ENCODE results near the gene YY1. TPM values are rescaled to one million over a fixed set of nuclear protein-coding genes. Genes with fewer than 3 reads are reported as not detected.

YY1 gene
- total RNA-seq, 1 donor from 2014 or later = 42.4 TPM

GRCh38 chr14:100243020-100243419 lies 4.1 kb downstream of the YY1 start:
- Histone ChIP-seq H3K27ac (no peak overlapping the region), H3K4me1 (peaks cover 12 to 42% of the 10 kb centered on the region in 2 donors), H3K27me3 (no peaks in the 10 kb centered on the region), H3K36me3 (no peaks in the 10 kb centered on the region), H3K4me3 (no peak overlapping the region), H3K9me3 (no peaks in the 10 kb centered on the region)
- intact Hi-C loops (cut with DNase I) = no loop called here
- TF ChIP-seq, protein P1, sequence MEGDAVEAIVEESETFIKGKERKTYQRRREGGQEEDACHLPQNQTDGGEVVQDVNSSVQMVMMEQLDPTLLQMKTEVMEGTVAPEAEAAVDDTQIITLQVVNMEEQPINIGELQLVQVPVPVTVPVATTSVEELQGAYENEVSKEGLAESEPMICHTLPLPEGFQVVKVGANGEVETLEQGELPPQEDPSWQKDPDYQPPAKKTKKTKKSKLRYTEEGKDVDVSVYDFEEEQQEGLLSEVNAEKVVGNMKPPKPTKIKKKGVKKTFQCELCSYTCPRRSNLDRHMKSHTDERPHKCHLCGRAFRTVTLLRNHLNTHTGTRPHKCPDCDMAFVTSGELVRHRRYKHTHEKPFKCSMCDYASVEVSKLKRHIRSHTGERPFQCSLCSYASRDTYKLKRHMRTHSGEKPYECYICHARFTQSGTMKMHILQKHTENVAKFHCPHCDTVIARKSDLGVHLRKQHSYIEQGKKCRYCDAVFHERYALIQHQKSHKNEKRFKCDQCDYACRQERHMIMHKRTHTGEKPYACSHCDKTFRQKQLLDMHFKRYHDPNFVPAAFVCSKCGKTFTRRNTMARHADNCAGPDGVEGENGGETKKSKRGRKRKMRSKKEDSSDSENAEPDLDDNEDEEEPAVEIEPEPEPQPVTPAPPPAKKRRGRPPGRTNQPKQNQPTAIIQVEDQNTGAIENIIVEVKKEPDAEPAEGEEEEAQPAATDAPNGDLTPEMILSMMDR (IDR thresholded peaks at IDR 0.05) = no peak
- no peak for DNase-seq (ENCODE audit: low spot score in 2 of 2)

- Histone ChIP-seq H3K4me3 (no peak overlapping the region), H3K4me1 (peaks cover 3 to 49% of the 10 kb centered on the region in 2 donors), H3K36me3 (no peaks in the 10 kb centered on the region), H3K27me3 (no peaks in the 10 kb centered on the region), H3K27ac (peak overlapping the region in 1 of 2 donors; percentile 33), H3K9me3 (no peaks in the 10 kb centered on the region)
- TF ChIP-seq, protein P1 (IDR thresholded peaks at IDR 0.05) = peak in 2 of 3 experiments; percentile 30 to 57
- no peak for DNase-seq (ENCODE audit: low spot score in 2 of 2)
- intact Hi-C loops (cut with DNase I) = no loop called here
Measured at GRCh38 chr14:100246809-100247428, 8.0 kb downstream of the YY1 start.

DNA sequence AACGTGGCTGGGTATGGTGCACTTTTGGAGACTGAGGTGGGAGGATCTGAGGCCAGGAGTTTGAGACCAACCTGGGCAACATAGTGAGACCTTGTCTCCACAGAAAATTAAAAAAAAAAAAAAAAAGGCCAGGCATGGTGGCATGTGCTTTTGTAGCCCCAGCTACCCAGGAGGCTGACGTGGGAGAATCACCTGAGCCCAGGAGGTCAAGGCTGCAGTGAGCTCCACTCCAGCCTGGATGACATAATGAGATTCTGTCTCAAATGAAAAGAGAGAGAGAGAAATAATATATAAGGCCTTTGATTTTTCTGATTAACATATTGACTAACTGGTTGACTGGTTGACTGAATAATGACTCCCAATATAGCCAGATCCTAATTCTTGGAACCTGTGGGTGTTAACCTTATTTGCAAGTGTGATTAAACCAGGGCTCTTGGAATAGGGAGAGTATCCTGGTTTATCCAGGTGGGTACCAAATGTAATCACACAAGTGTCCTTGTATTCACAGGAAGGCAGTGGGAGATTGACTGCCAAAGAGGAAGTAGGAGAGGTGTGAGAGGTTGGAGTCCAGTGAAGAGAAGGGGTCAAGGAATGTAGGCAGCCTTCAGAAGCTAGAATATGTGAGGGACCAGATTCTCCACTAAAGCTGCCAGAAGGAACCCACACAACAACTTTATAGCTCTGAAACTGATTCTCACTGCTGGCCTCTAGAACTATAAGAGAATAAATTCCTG lies 12.0 kb downstream of the YY1 start:
- no peak overlapping the region for H3K27ac ChIP-seq
- intact Hi-C loops (cut with DNase I) = no loop called here
- H3K4me1 ChIP-seq = peaks cover 3 to 41% of the 10 kb centered on the region in 2 donors

GRCh38 chr14:100252684-100253083 lies 13.7 kb downstream of the YY1 start:
- no peak overlapping the region for H3K4me3 ChIP-seq
- intact Hi-C loops (cut with DNase I) = no loop called here
- peaks cover 0 to 29% of the 10 kb centered on the region in 2 donors for H3K4me1 ChIP-seq
- no peaks in the 10 kb centered on the region for H3K27me3 ChIP-seq
- TF ChIP-seq, protein P1 (IDR thresholded peaks at IDR 0.05) = no peak
- H3K9me3 ChIP-seq = no peaks in the 10 kb centered on the region
- no peaks in the 10 kb centered on the region for H3K36me3 ChIP-seq
- H3K27ac ChIP-seq = no peak overlapping the region
- DNase-seq (ENCODE audit: low spot score in 2 of 2) = no peak

More for the DNA sequence above, 12.0 kb downstream of the YY1 start:
- TF ChIP-seq, protein P1 (IDR thresholded peaks at IDR 0.05) = no peak
- H3K4me3 ChIP-seq = no peak overlapping the region
- H3K36me3 ChIP-seq = no peaks in the 10 kb centered on the region
- H3K27me3 ChIP-seq = no peaks in the 10 kb centered on the region
- H3K9me3 ChIP-seq = no peaks in the 10 kb centered on the region
- DNase-seq (ENCODE audit: low spot score in 2 of 2) = no peak

GRCh38 chr14:100256339-100256895 lies 17.5 kb downstream of the YY1 start:
- TF ChIP-seq, protein P1 (IDR thresholded peaks at IDR 0.05) = no peak
- intact Hi-C loops (cut with DNase I) = no loop called here

More at GRCh38 chr14:100256339-100256895, 17.5 kb downstream of the YY1 start:
- Histone ChIP-seq H3K27me3 (no peaks in the 10 kb centered on the region), H3K9me3 (no peaks in the 10 kb centered on the region), H3K4me1 (peaks cover 0 to 17% of the 10 kb centered on the region in 2 donors), H3K27ac (no peak overlapping the region), H3K4me3 (no peak overlapping the region), H3K36me3 (no peaks in the 10 kb centered on the region)
- DNase-seq (ENCODE audit: low spot score in 2 of 2) = no peak
